Left kidney (tissue), 8 donors: Measurements from ENCODE around the gene ZNF503. TPM values are rescaled to one million over a fixed set of nuclear protein-coding genes. Genes with fewer than 3 reads are reported as not detected.

Experiments
- DNase-seq: peaks from one replicate; pipeline ENCODE4 v3.0.0-alpha.2; 2013
- long read RNA-seq, 8 donors: transcript quantifications; one replicate each; lab custom pipeline, GENCODE V29; 2026
- polyA plus RNA-seq: library from polyadenylated mRNA; unstranded; fragments of 120-200 nt; gene quantifications from one replicate; pipeline ENCODE4 v1.2.1, GENCODE V29; 2013; ENCODE audit not compliant: insufficient read length

Gene ZNF503, protein sequence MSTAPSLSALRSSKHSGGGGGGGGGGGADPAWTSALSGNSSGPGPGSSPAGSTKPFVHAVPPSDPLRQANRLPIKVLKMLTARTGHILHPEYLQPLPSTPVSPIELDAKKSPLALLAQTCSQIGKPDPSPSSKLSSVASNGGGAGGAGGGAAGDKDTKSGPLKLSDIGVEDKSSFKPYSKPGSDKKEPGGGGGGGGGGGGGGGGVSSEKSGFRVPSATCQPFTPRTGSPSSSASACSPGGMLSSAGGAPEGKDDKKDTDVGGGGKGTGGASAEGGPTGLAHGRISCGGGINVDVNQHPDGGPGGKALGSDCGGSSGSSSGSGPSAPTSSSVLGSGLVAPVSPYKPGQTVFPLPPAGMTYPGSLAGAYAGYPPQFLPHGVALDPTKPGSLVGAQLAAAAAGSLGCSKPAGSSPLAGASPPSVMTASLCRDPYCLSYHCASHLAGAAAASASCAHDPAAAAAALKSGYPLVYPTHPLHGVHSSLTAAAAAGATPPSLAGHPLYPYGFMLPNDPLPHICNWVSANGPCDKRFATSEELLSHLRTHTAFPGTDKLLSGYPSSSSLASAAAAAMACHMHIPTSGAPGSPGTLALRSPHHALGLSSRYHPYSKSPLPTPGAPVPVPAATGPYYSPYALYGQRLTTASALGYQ
- 45.2 TPM for polyA plus RNA-seq
- long read RNA-seq, donor 1, transcript ZNF503-201 (2 exons, 3,347 nt) = major isoform, 81 of 91 reads
- long read RNA-seq, donor 1, partial matches to known transcripts = 0 of 91 reads
- long read RNA-seq, donor 1, other reads (novel, unspliced or antisense) = 10 of 91 reads
- long read RNA-seq, donor 2, transcript ZNF503-201 (2 exons, 3,347 nt) = major isoform, 47 of 60 reads
- long read RNA-seq, donor 2, partial matches to known transcripts = 0 of 60 reads
- long read RNA-seq, donor 2, other reads (novel, unspliced or antisense) = 13 of 60 reads
- long read RNA-seq, donor 3, transcript ZNF503-201 (2 exons, 3,347 nt) = major isoform, 28 of 28 reads
- long read RNA-seq, donor 3, partial matches to known transcripts = 0 of 28 reads
- long read RNA-seq, donor 3, other reads (novel, unspliced or antisense) = 0 of 28 reads
- long read RNA-seq, donor 4, partial matches to known transcripts = 5 of 7 reads
- long read RNA-seq, donor 4, other reads (novel, unspliced or antisense) = 0 of 7 reads
- long read RNA-seq, donor 5, transcript ZNF503-201 (2 exons, 3,347 nt) = major isoform, 51 of 51 reads
- long read RNA-seq, donor 5, partial matches to known transcripts = 0 of 51 reads
- long read RNA-seq, donor 5, other reads (novel, unspliced or antisense) = 0 of 51 reads
- long read RNA-seq, donor 6, transcript ZNF503-201 (2 exons, 3,347 nt) = major isoform, 54 of 54 reads
- long read RNA-seq, donor 6, partial matches to known transcripts = 0 of 54 reads
- long read RNA-seq, donor 6, other reads (novel, unspliced or antisense) = 0 of 54 reads
- long read RNA-seq, donor 7, transcript ZNF503-201 (2 exons, 3,347 nt) = major isoform, 59 of 96 reads
- long read RNA-seq, donor 7, partial matches to known transcripts = 28 of 96 reads
- long read RNA-seq, donor 7, other reads (novel, unspliced or antisense) = 9 of 96 reads
- long read RNA-seq, donor 8, transcript ZNF503-201 (2 exons, 3,347 nt) = major isoform, 25 of 25 reads
- long read RNA-seq, donor 8, partial matches to known transcripts = 0 of 25 reads
- long read RNA-seq, donor 8, other reads (novel, unspliced or antisense) = 0 of 25 reads

DNA sequence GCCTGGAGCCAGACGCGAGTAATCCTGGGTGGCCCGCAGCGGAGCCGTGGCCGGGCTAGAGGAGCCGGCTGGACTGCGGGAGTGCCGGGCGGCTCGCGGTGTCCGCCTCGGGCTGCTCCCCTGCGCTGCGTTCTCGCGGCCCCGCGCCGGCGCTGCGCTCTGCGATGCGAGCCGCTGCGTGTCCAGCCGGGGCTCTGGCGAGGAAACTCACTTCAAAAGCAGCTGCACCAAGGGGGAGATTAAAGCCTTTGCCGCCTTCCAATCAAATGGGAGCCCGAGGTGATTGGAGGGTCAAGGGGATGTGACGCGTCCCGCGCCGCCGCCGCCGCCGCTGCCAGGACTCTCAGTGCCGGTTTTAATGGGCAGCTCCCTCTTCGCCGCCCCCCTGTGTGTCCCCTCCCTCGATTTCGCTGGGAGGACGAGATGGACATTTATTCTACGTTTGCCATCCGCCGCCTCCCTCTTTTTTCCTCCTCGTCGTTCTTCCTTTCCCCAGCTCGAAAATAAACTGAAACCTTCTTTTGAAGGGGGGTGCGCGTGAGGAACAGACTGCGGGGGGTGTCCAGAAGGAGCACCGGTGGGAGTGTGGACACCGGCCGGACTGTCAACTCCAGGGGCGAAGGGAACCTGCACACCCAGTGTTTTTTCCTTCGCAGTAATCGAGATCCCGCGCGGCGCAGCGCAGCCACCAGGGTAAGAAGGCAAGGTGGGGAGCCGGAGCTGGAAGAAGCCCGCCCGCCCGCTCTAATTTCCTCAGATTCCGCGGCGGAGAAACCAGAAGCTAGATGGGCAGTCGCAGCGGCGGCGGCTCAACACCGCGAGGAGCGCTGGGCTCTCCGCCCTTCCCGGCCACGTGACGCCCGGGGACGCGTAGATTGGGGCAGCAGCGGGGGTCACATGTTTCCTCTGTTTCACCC is at the start of gene ZNF503:
Gene ZNF503 (minus strand): TSS at position 196 of the 917 bp plus-strand sequence. CDS start 345 bp downstream, outside the sequence.
- DNase-seq = peak; percentile 99

DNA sequence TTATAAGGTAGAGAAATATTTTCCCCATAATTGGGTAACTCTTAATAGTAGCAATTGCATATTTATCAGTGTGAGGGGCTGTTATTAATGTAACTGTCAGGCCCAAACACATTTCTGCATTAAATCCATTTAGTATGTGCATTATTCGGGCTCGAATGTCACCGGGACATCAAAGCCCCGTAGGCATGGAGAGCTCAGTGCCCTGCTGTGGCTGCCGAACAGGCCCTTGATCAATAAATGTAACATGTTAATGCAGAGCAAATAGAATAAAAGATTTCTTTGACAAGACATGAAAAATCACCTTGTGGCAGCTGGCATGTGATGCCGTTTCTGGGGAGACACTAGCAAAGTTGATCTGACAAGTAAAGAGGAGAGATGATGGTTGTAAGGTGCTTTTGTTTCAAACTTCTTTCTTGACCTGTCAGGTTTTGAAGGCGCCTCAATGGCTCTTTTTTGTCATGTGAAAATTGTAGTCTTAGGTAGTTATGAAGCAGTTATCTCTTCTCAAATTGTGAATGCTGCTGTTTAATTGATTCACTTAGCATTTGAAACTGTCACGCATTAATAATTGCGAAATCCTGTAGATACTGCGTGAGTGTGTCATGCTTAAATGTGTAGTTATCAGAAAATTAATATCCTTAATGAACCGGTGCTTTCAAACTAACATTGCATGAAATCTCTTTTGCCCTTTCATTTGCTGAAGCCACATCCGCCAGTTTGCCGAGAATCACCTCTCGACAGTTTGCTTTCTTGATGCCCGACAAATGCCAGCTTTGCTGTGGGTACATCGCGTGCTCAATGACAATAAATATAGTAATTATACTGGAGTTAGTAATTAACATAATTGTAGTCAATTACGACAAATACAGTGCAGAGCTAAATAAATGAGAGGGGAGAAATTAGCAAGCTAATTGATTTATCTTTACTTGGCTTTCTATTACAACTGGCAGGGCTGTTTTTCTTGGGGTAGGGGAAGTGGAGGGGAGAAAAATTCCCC is 49.4 kb upstream of the ZNF503 start:
- no peak for DNase-seq

DNA sequence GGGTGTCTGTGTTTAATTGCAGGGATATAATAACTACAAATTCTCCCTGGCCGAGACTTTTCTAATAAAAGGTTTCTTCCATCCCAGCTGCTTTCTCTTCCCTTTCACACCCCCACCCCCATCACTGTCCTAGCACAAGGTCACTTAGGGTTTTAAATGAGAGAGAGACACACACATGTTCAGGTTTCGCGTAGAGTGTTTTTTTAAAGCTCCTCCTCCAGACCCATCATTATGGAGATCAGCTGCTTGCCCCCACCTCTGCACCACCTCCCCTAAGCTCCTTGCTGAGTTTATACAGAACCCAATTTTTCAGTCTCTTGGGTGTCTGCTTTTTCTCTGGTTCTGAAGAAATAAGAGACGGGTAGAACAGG is 48.5 kb upstream of the ZNF503 start:
- DNase-seq = no peak

DNA sequence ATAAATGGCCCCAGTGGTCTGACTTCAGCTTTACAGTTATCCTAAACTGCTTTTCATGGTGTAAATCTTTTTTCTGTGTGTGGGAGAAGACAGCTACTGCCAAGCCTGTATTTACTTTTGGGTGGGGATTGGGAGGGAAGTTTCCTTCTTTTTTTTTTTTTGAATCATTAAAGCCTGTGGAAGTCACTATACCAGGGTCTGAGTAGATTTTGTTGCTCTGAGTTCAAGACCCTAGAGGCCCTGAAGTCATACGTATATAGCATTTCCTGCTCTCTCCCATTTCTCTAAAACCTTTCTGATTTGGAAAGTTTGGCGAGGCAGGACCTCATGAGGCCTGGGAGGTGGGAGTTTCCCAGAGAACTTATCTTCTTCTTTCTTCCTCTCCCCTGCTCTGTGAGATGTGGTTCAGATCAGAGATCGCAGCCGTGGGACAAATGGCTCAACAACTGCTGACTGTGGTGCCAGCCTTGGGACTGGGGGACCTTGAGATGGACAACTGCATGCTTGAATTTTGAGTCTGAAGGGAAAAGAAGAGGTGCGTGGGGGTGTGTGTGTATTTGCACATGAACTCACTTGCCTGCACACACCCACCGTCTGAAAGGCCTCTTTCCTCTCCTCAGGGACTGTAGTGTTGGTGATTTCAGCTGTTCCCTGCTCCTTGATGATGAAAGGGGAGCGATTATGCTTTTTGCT is 48.0 kb upstream of the ZNF503 start:
- no peak for DNase-seq

DNA sequence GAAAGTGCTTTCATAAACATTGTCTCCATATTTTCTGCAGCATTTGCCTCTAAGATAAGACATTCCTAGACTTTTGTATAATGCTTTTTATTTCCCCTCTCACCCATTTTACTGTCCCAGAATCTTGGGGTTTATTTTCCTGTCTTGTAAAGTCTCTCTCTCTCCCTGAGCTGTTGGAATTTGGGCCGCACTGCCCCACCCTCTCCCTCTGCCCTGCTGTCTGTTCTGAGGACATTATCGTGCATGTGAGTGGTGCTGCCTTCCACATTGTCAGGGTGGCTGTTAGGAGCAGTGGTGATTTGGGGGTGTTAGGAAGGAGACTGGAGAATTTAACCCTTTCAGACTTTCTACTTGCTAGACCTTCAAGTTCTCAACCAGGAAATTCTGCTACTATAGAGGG is 46.6 kb upstream of the ZNF503 start:
- DNase-seq = no peak

DNA sequence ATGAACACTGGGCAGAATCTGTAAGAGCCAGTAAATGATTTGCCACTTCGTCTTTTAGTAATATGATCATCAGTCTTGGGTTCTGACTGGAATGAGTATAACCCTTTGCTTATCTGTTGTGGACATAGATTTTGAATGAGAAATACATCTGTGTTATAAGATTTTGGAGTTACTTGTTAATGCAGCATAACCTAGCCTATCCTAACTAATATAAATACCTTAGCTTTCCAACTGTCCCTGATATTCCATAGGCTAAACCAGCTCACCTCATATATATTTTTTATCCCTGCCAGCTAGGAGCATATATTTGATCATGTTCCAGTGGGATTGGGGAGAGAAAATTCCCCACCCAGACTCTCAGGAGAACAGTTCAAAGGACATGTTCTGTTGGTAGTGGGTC is 44.9 kb upstream of the ZNF503 start:
- DNase-seq = no peak

DNA sequence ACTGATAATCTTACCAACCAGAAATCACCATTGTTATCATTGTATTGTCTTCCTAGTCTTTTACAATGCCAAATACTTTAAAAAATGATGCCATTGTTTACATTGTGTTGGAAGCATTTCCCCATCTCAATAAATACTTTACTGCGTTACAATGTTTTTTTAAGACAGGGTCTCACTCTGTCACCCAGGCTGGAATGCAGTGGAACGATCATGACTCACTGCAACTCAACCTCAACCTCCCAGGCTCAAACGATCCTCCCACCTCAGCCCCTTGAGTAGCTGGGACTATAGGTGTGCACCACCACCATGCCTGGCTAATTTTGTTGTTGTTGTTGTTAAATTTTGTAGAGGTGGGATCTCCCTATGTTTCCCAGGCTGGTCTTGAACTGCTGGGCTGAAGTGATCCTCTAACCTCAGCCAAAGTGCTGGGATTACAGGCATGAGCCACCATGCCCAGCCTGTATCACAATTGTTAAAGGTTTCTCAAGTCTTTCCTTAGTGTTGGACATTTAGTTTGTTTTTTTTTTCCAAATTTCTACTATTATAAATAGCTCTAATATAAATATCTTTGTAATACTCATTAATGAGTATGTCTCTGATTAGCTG is 43.3 kb upstream of the ZNF503 start:
- DNase-seq = no peak

DNA sequence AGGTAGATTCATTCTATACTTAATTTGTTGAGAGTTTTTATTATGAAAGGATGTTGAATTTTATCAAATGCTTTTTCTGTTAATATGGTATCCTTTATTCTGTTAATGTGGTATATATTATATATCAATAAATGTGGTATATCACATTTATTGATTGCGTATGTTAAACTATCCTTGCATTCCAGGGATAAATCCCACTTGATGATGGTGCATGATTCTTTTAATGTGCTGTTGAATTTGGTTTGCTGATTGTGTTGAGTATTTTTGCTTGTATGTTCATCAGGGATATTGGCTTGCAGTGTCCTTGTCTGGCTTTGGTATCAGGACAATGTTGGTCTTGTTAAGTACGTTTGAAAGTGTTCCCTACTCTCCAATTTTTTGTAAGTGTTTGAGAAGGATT is 41.8 kb upstream of the ZNF503 start:
- no peak for DNase-seq

DNA sequence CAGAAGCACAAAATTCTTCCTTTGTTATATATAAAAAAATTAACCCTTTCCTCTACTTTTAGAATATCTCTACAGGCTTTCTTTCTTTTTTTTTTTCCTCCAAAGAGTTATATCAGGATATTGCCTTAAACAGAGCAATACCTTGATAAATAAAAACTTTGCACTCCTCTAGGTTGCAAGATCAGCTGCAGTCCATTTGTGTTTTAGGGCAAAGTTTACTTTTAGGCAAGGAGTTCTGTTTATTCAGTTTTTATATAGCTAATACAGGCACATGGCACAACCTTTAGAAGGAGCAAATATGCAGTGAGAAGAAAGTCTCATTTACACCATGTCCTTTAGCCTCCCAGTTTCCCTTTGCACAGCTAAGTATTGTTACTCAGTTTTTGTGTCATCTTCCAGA is 40.1 kb upstream of the ZNF503 start:
- DNase-seq = no peak

DNA sequence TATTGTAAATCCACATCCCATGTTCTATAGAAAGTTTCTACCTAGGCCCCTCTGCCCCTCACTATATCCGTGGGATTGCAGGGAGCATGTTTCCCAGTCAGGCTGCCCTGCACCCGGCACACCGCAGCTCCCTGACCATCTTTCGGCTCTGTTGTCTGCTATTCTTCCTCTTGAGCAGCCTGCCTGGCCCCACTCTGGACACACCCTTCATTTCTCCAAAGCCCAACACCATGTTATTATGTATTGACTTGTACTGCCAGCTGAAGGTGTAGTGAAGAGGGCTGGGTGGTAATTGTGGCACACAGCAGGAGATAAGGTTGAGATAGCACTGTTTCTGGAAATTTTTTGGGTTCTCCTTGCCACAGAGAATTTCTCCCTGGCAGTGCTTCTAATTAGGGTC is 39.6 kb upstream of the ZNF503 start:
- DNase-seq = no peak

DNA sequence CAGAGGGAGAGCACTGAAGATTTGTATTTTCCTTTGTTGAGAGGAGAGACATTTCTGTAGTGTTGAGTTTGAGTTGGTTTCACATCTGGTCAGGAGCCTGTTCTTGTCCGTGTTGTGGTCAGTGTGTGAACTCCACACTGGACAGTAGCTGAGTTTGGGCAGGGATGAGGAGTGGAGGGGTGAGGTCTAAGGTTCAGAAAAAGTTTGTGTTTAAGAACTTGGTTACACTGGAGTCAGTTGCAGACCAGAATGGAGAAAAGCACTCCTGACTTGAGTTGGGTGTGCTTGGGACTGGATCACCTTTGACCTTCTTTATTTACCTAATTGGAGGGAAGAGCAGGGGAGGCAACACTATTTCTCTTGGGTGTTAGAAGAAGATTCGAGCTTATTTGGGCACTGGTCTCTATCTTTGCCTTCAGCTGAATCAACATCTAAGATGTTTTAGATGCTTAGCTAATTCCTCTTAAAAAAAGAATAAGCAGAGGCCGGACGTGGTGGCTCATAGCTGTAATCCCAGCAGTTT is 38.8 kb upstream of the ZNF503 start:
- no peak for DNase-seq

DNA sequence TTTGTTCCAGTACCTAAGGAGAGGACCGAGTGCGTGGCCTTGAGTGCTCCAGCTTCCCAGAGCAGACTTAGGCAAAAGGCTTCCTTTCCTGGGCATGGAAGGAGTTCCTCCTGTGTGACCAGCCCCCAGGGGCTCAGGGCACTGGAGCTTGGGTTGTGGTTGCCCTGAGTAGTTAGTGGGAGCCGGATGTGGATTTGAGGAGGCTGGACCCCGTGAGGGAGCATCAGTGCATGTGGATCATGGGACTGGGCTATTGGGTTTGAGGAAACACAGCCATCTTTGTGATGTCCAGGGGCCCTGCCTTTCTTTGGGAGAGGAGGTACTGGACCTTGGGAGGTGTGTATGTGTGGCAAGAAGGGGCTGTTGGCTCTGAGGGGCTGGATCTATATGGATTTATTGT is 38.2 kb upstream of the ZNF503 start:
- DNase-seq = no peak

DNA sequence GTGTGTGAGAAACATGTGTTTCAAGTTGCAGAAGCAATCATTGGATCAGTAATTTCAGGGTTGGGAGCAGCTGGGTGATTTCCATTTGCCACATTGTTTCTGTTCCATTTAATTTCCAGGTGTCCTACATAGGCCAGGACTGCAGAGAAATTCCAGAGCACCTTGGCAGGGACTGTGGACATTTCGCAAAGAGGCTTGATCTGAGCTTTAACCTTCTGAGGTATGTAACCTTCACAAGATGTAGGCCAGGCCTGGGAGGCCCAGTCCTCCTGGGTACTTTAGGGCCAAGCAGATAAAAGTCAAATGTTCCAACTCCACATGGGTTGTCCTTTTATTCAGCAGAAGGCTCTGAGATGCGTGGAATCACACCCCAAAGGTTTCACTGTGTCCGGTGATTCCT is 36.7 kb upstream of the ZNF503 start:
- no peak for DNase-seq

DNA sequence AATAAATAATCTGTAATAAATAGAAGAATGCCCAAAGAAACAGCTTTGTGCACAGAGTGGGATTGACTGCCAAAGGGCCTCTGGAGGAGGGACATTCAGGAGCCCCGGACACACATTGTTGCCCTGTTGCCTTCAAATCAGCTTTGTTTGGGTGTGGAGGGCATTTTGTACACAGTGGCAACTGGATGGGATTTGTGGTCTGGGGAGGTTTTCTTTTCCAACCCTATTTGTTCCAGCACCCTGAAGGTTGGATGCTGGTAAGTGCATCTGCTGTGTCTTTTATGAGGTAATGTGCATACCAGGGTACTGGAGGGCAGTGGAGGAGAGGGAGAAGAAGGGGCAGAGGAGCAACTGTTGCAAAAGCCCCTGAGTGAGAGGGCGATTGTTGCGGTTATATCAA is 36.1 kb upstream of the ZNF503 start:
- DNase-seq = no peak

DNA sequence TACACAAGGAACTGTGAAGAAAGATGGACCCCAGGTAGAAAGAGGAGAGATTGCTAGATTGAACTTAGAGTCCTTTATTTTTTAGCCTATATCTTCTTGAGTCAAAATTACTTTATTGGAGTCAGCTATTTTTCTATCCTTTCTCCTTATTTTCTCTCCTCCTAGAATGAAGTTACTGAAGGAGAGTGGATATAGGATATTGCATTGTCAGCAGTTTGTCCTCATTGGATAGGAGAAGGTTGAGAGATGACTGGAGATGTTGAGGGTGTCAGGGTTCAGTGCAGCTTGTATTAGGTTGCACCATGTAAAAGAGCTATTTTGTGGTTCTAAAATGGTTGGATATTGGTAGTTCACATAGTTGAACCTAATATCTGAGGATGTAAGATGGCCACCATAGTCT is 35.3 kb upstream of the ZNF503 start:
- no peak for DNase-seq

DNA sequence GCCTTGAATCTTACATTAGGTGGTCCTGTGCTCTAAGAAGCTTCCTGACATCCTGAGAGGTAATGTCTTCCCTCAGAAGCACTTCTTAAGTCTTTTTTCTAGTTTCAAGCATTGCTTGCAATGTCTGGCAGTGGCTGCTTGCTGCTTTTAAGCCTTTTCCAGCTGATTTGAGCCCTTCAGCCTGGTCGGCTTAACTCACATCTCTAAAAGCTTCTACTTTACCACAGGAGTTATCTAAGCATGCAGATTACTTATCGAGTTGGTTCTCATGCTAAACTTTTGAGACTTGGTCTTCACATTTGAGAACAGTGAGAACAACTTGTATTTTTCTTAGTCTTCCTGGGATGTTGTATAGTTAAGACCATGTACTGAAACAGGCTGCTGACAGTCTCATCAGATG is 33.7 kb upstream of the ZNF503 start:
- DNase-seq = no peak

DNA sequence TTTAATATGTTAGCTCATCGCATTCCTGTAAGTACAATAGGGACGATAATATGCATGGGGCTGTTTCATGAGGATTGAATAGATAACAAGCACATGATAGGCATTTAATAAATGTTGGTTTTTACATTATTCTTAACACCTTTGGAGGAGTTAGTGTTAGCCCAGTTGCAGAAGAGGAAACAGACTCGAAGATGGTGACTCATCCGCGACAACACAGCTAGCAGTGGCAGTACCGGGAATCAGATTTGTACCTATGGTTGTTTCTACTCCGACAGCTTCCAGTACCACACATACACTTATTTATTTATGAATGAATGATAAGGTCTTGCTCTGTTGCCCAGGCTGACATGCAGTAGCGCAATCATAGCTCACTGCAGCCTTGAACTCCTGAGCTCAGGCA is 32.7 kb upstream of the ZNF503 start:
- DNase-seq = no peak

DNA sequence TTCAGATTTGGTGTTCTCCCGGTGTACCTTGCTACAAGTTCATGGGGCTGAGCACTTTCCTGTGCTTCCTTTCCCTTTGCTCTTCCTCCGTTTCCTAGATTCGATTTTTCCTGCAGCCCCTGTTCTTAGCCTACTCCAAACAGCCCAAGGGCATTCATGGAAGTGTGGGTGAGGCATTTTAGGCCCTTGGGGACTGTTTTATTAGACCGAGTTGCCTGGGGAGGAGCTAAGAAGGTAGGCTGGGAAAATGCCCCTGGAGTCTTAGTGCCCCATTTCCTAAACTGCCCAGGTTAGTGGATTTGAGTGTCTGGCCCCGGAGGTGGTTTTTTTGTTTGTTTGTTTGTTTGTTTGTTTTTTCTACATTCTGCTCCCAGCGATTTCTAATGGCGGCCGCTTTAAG is 31.7 kb upstream of the ZNF503 start:
- no peak for DNase-seq
